ENCODE measurements around the gene KLHL12. TPM values are rescaled to one million over a fixed set of nuclear protein-coding genes. Genes with fewer than 3 reads are reported as not detected.
A peak's percentile ranks its signal among the peaks of the same experiment; 100 is the strongest.

Gene KLHL12
- 25.9 TPM for polyA plus RNA-seq
- long read RNA-seq, donor 1, partial matches to known transcripts = 15 of 17 reads
- long read RNA-seq, donor 1, other reads (novel, unspliced or antisense) = 0 of 17 reads
- long read RNA-seq, donor 2, transcript KLHL12-203 (12 exons, 3,359 nt) = major isoform, 7 of 13 reads
- long read RNA-seq, donor 2, partial matches to known transcripts = 6 of 13 reads
- long read RNA-seq, donor 2, other reads (novel, unspliced or antisense) = 0 of 13 reads
- long read RNA-seq, donor 3 = 0 reads
- long read RNA-seq, donor 4, partial matches to known transcripts = 0 of 1 reads
- long read RNA-seq, donor 4, other reads (novel, unspliced or antisense) = 0 of 1 reads
- long read RNA-seq, donor 5, partial matches to known transcripts = 0 of 2 reads
- long read RNA-seq, donor 5, other reads (novel, unspliced or antisense) = 0 of 2 reads
- long read RNA-seq, donor 6, transcript KLHL12-203 (12 exons, 3,359 nt) = major isoform, 6 of 6 reads
- long read RNA-seq, donor 6, partial matches to known transcripts = 0 of 6 reads
- long read RNA-seq, donor 6, other reads (novel, unspliced or antisense) = 0 of 6 reads
- long read RNA-seq, donor 7, partial matches to known transcripts = 0 of 4 reads
- long read RNA-seq, donor 7, other reads (novel, unspliced or antisense) = 0 of 4 reads
- long read RNA-seq, donor 8, partial matches to known transcripts = 0 of 4 reads
- long read RNA-seq, donor 8, other reads (novel, unspliced or antisense) = 0 of 4 reads
- long read RNA-seq, donor 9, transcript KLHL12-203 (12 exons, 3,359 nt) = major isoform, 7 of 7 reads
- long read RNA-seq, donor 9, partial matches to known transcripts = 0 of 7 reads
- long read RNA-seq, donor 9, other reads (novel, unspliced or antisense) = 0 of 7 reads
- long read RNA-seq, donor 10, transcript KLHL12-203 (12 exons, 3,359 nt) = major isoform, 9 of 9 reads
- long read RNA-seq, donor 10, partial matches to known transcripts = 0 of 9 reads
- long read RNA-seq, donor 10, other reads (novel, unspliced or antisense) = 0 of 9 reads
- long read RNA-seq, donor 11, partial matches to known transcripts = 0 of 4 reads
- long read RNA-seq, donor 11, other reads (novel, unspliced or antisense) = 0 of 4 reads

GRCh38 chr1:202926581-202927491 is at the start of gene KLHL12:
Gene KLHL12, minus strand, starts transcription at chr1:202927234. Its CDS starts 2,072 bp downstream, at chr1:202925162.
- DNase-seq = peak; percentile 98
- no peaks in the 10 kb centered on the region for H3K4me1 ChIP-seq (ENCODE audit: control insufficient read depth, insufficient read depth, low read length)
- peaks cover 17% of the 10 kb centered on the region for H3K36me3 ChIP-seq (ENCODE audit: control insufficient read depth, insufficient read depth, low read length)
- no peaks in the 10 kb centered on the region for H3K27me3 ChIP-seq (ENCODE audit: control insufficient read depth, insufficient read depth, low read length)
- no CpG with 5 or more reads among the region's 57 CpGs for WGBS (ENCODE audit: insufficient coverage, low lambda C conversion rate)
- H3K4me3 ChIP-seq (ENCODE audit: low read length) = peak within 1 kb of the TSS; percentile 70
- H3K9me3 ChIP-seq (ENCODE audit: control insufficient read depth, low read depth, low read length) = no peaks in the 10 kb centered on the region
- peak within 1 kb of the TSS; percentile 94 for H3K27ac ChIP-seq (ENCODE audit: low read length)

GRCh38 chr1:202976633-202977032 is 49.6 kb upstream of the KLHL12 start:
- Histone ChIP-seq H3K4me3 (ENCODE audit: low read length) (no peak overlapping the region), H3K4me1 (ENCODE audit: control insufficient read depth, insufficient read depth, low read length) (no peaks in the 10 kb centered on the region), H3K27ac (ENCODE audit: low read length) (no peak overlapping the region), H3K36me3 (ENCODE audit: control insufficient read depth, insufficient read depth, low read length) (no peaks in the 10 kb centered on the region), H3K27me3 (ENCODE audit: control insufficient read depth, insufficient read depth, low read length) (peaks cover 16% of the 10 kb centered on the region), H3K9me3 (ENCODE audit: control insufficient read depth, low read depth, low read length) (no peaks in the 10 kb centered on the region)
- DNase-seq = no peak
- WGBS (ENCODE audit: insufficient coverage, low lambda C conversion rate) = 54% methylated on average over 2 of the region's 3 CpGs

GRCh38 chr1:202974856-202975255 is 47.8 kb upstream of the KLHL12 start:
- Histone ChIP-seq H3K4me1 (ENCODE audit: control insufficient read depth, insufficient read depth, low read length) (no peaks in the 10 kb centered on the region), H3K27ac (ENCODE audit: low read length) (no peak overlapping the region), H3K4me3 (ENCODE audit: low read length) (no peak overlapping the region), H3K27me3 (ENCODE audit: control insufficient read depth, insufficient read depth, low read length) (peaks cover 16% of the 10 kb centered on the region), H3K9me3 (ENCODE audit: control insufficient read depth, low read depth, low read length) (no peaks in the 10 kb centered on the region), H3K36me3 (ENCODE audit: control insufficient read depth, insufficient read depth, low read length) (no peaks in the 10 kb centered on the region)
- DNase-seq = no peak
- no CpG with 5 or more reads among the region's 3 CpGs for WGBS (ENCODE audit: insufficient coverage, low lambda C conversion rate)

- Histone ChIP-seq H3K27ac (ENCODE audit: low read length) (no peak overlapping the region), H3K27me3 (ENCODE audit: control insufficient read depth, insufficient read depth, low read length) (peaks cover 12% of the 10 kb centered on the region), H3K4me1 (ENCODE audit: control insufficient read depth, insufficient read depth, low read length) (peaks cover 14% of the 10 kb centered on the region), H3K36me3 (ENCODE audit: control insufficient read depth, insufficient read depth, low read length) (no peaks in the 10 kb centered on the region), H3K9me3 (ENCODE audit: control insufficient read depth, low read depth, low read length) (no peaks in the 10 kb centered on the region), H3K4me3 (ENCODE audit: low read length) (no peak overlapping the region)
- no peak for DNase-seq
- no CpG with 5 or more reads among the region's 4 CpGs for WGBS (ENCODE audit: insufficient coverage, low lambda C conversion rate)
Observed at GRCh38 chr1:202972046-202972445, 45.0 kb upstream of the KLHL12 start.

- Histone ChIP-seq H3K9me3 (ENCODE audit: control insufficient read depth, low read depth, low read length) (no peaks in the 10 kb centered on the region), H3K4me3 (ENCODE audit: low read length) (no peak overlapping the region), H3K27me3 (ENCODE audit: control insufficient read depth, insufficient read depth, low read length) (no peaks in the 10 kb centered on the region), H3K4me1 (ENCODE audit: control insufficient read depth, insufficient read depth, low read length) (peaks cover 14% of the 10 kb centered on the region), H3K27ac (ENCODE audit: low read length) (no peak overlapping the region), H3K36me3 (ENCODE audit: control insufficient read depth, insufficient read depth, low read length) (peaks cover 5% of the 10 kb centered on the region)
- WGBS (ENCODE audit: insufficient coverage, low lambda C conversion rate) = no CpG with 5 or more reads among the region's 5 CpGs
- peak; percentile 48 to 66 for DNase-seq
Observed at GRCh38 chr1:202968895-202969295, 41.9 kb upstream of the KLHL12 start.

GRCh38 chr1:202968351-202968750 is 41.3 kb upstream of the KLHL12 start:
- no peaks in the 10 kb centered on the region for H3K27me3 ChIP-seq (ENCODE audit: control insufficient read depth, insufficient read depth, low read length)
- peak overlapping the region; percentile 83 for H3K27ac ChIP-seq (ENCODE audit: low read length)
- WGBS (ENCODE audit: insufficient coverage, low lambda C conversion rate) = 80% methylated on average over 2 of the region's 3 CpGs
- peak overlapping the region; percentile 77 for H3K4me3 ChIP-seq (ENCODE audit: low read length)
- DNase-seq = no peak
- no peaks in the 10 kb centered on the region for H3K9me3 ChIP-seq (ENCODE audit: control insufficient read depth, low read depth, low read length)
- H3K4me1 ChIP-seq (ENCODE audit: control insufficient read depth, insufficient read depth, low read length) = peaks cover 14% of the 10 kb centered on the region
- peaks cover 6% of the 10 kb centered on the region for H3K36me3 ChIP-seq (ENCODE audit: control insufficient read depth, insufficient read depth, low read length)

GRCh38 chr1:202967684-202968281 is 40.7 kb upstream of the KLHL12 start:
- peaks cover 11% of the 10 kb centered on the region for H3K36me3 ChIP-seq (ENCODE audit: control insufficient read depth, insufficient read depth, low read length)
- H3K9me3 ChIP-seq (ENCODE audit: control insufficient read depth, low read depth, low read length) = no peaks in the 10 kb centered on the region
- peaks cover 14% of the 10 kb centered on the region for H3K4me1 ChIP-seq (ENCODE audit: control insufficient read depth, insufficient read depth, low read length)
- peak overlapping the region; percentile 77 for H3K4me3 ChIP-seq (ENCODE audit: low read length)
- no CpG with 5 or more reads among the region's 21 CpGs for WGBS (ENCODE audit: insufficient coverage, low lambda C conversion rate)
- peak; percentile 22 to 72 for DNase-seq
- peak overlapping the region; percentile 83 for H3K27ac ChIP-seq (ENCODE audit: low read length)
- no peaks in the 10 kb centered on the region for H3K27me3 ChIP-seq (ENCODE audit: control insufficient read depth, insufficient read depth, low read length)

- no peaks in the 10 kb centered on the region for H3K9me3 ChIP-seq (ENCODE audit: control insufficient read depth, low read depth, low read length)
- H3K27me3 ChIP-seq (ENCODE audit: control insufficient read depth, insufficient read depth, low read length) = no peaks in the 10 kb centered on the region
- peak overlapping the region; percentile 99 for H3K4me3 ChIP-seq (ENCODE audit: low read length)
- no peak for DNase-seq
- H3K4me1 ChIP-seq (ENCODE audit: control insufficient read depth, insufficient read depth, low read length) = peaks cover 14% of the 10 kb centered on the region
- H3K27ac ChIP-seq (ENCODE audit: low read length) = peak overlapping the region; percentile 73
- no CpG with 5 or more reads among the region's 18 CpGs for WGBS (ENCODE audit: insufficient coverage, low lambda C conversion rate)
- H3K36me3 ChIP-seq (ENCODE audit: control insufficient read depth, insufficient read depth, low read length) = peaks cover 22% of the 10 kb centered on the region
Observed at GRCh38 chr1:202966006-202966898, 39.2 kb upstream of the KLHL12 start.

- DNase-seq = no peak
- no CpG with 5 or more reads among the region's 3 CpGs for WGBS (ENCODE audit: insufficient coverage, low lambda C conversion rate)
- H3K9me3 ChIP-seq (ENCODE audit: control insufficient read depth, low read depth, low read length) = no peaks in the 10 kb centered on the region
Observed at GRCh38 chr1:202965422-202965821, 38.4 kb upstream of the KLHL12 start.

More at GRCh38 chr1:202965422-202965821, 38.4 kb upstream of the KLHL12 start:
- peaks cover 24% of the 10 kb centered on the region for H3K36me3 ChIP-seq (ENCODE audit: control insufficient read depth, insufficient read depth, low read length)
- H3K4me1 ChIP-seq (ENCODE audit: control insufficient read depth, insufficient read depth, low read length) = peaks cover 14% of the 10 kb centered on the region
- H3K27me3 ChIP-seq (ENCODE audit: control insufficient read depth, insufficient read depth, low read length) = no peaks in the 10 kb centered on the region
- no peak overlapping the region for H3K27ac ChIP-seq (ENCODE audit: low read length)
- no peak overlapping the region for H3K4me3 ChIP-seq (ENCODE audit: low read length)
